ENCODE measurements around the gene PITPNM3. TPM values are rescaled to one million over a fixed set of nuclear protein-coding genes. Genes with fewer than 3 reads are reported as not detected.

PITPNM3 gene
- total and polyA plus RNA-seq, 2 of the 8 experiments (the other 6 are each of a cell fraction or from before 2014, with no cell fraction given): 1.7 to 3.1 TPM

DNA sequence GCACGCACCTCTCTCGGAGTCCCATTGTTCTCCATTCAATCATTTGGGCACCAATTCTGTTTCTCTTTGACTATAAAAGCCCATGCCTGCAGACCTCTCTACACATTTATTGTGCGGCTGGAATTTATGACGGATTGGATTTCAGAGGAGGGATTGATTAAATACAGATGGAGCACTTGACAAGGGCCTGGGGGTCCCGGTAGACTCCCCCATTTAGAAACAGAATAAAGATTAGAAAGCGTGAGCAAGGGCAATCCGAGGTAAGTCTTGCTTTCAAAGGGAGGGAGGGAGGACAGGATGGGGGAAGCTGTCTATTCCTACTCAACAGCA is 15.1 kb upstream of the PITPNM3 start (continued):
- TF ChIP-seq, protein P1, sequence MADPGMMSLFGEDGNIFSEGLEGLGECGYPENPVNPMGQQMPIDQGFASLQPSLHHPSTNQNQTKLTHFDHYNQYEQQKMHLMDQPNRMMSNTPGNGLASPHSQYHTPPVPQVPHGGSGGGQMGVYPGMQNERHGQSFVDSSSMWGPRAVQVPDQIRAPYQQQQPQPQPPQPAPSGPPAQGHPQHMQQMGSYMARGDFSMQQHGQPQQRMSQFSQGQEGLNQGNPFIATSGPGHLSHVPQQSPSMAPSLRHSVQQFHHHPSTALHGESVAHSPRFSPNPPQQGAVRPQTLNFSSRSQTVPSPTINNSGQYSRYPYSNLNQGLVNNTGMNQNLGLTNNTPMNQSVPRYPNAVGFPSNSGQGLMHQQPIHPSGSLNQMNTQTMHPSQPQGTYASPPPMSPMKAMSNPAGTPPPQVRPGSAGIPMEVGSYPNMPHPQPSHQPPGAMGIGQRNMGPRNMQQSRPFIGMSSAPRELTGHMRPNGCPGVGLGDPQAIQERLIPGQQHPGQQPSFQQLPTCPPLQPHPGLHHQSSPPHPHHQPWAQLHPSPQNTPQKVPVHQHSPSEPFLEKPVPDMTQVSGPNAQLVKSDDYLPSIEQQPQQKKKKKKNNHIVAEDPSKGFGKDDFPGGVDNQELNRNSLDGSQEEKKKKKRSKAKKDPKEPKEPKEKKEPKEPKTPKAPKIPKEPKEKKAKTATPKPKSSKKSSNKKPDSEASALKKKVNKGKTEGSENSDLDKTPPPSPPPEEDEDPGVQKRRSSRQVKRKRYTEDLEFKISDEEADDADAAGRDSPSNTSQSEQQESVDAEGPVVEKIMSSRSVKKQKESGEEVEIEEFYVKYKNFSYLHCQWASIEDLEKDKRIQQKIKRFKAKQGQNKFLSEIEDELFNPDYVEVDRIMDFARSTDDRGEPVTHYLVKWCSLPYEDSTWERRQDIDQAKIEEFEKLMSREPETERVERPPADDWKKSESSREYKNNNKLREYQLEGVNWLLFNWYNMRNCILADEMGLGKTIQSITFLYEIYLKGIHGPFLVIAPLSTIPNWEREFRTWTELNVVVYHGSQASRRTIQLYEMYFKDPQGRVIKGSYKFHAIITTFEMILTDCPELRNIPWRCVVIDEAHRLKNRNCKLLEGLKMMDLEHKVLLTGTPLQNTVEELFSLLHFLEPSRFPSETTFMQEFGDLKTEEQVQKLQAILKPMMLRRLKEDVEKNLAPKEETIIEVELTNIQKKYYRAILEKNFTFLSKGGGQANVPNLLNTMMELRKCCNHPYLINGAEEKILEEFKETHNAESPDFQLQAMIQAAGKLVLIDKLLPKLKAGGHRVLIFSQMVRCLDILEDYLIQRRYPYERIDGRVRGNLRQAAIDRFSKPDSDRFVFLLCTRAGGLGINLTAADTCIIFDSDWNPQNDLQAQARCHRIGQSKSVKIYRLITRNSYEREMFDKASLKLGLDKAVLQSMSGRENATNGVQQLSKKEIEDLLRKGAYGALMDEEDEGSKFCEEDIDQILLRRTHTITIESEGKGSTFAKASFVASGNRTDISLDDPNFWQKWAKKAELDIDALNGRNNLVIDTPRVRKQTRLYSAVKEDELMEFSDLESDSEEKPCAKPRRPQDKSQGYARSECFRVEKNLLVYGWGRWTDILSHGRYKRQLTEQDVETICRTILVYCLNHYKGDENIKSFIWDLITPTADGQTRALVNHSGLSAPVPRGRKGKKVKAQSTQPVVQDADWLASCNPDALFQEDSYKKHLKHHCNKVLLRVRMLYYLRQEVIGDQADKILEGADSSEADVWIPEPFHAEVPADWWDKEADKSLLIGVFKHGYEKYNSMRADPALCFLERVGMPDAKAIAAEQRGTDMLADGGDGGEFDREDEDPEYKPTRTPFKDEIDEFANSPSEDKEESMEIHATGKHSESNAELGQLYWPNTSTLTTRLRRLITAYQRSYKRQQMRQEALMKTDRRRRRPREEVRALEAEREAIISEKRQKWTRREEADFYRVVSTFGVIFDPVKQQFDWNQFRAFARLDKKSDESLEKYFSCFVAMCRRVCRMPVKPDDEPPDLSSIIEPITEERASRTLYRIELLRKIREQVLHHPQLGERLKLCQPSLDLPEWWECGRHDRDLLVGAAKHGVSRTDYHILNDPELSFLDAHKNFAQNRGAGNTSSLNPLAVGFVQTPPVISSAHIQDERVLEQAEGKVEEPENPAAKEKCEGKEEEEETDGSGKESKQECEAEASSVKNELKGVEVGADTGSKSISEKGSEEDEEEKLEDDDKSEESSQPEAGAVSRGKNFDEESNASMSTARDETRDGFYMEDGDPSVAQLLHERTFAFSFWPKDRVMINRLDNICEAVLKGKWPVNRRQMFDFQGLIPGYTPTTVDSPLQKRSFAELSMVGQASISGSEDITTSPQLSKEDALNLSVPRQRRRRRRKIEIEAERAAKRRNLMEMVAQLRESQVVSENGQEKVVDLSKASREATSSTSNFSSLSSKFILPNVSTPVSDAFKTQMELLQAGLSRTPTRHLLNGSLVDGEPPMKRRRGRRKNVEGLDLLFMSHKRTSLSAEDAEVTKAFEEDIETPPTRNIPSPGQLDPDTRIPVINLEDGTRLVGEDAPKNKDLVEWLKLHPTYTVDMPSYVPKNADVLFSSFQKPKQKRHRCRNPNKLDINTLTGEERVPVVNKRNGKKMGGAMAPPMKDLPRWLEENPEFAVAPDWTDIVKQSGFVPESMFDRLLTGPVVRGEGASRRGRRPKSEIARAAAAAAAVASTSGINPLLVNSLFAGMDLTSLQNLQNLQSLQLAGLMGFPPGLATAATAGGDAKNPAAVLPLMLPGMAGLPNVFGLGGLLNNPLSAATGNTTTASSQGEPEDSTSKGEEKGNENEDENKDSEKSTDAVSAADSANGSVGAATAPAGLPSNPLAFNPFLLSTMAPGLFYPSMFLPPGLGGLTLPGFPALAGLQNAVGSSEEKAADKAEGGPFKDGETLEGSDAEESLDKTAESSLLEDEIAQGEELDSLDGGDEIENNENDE (IDR thresholded peaks at IDR 0.05; ENCODE audit: insufficient replicate concordance, low read length): no peak
- TF ChIP-seq TAF1 (IDR thresholded peaks at IDR 0.05; ENCODE audit: low read depth, low read length) (no peak), POU5F1 (IDR thresholded peaks at IDR 0.05; ENCODE audit: low read depth, low read length) (no peak), CBX5 (IDR thresholded peaks at IDR 0.05; ENCODE audit: low read depth, low read length) (no peak), SIX5 (IDR thresholded peaks at IDR 0.05; ENCODE audit: low read depth, low read length) (no peak), ATF3 (IDR thresholded peaks at IDR 0.05; ENCODE audit: insufficient read depth, low read depth, low read length) (no peak), TAF7 (optimal IDR thresholded peaks at IDR 0.05; ENCODE audit: borderline replicate concordance, low read depth, low read length) (no peak), SUZ12 (IDR thresholded peaks at IDR 0.05; ENCODE audit: low read length) (no peak), TBP (IDR thresholded peaks at IDR 0.05; ENCODE audit: low read depth, low read length) (no peak), BCL11A (IDR thresholded peaks at IDR 0.05; ENCODE audit: low read depth in 2 of 2, low read length in 2 of 2) (no peak)
- TF ChIP-seq, protein P2, sequence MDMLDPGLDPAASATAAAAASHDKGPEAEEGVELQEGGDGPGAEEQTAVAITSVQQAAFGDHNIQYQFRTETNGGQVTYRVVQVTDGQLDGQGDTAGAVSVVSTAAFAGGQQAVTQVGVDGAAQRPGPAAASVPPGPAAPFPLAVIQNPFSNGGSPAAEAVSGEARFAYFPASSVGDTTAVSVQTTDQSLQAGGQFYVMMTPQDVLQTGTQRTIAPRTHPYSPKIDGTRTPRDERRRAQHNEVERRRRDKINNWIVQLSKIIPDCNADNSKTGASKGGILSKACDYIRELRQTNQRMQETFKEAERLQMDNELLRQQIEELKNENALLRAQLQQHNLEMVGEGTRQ (IDR thresholded peaks at IDR 0.05; ENCODE audit: low read length): no peak
